ENCODE data around the gene MINDY4.

Gene MINDY4

DNA sequence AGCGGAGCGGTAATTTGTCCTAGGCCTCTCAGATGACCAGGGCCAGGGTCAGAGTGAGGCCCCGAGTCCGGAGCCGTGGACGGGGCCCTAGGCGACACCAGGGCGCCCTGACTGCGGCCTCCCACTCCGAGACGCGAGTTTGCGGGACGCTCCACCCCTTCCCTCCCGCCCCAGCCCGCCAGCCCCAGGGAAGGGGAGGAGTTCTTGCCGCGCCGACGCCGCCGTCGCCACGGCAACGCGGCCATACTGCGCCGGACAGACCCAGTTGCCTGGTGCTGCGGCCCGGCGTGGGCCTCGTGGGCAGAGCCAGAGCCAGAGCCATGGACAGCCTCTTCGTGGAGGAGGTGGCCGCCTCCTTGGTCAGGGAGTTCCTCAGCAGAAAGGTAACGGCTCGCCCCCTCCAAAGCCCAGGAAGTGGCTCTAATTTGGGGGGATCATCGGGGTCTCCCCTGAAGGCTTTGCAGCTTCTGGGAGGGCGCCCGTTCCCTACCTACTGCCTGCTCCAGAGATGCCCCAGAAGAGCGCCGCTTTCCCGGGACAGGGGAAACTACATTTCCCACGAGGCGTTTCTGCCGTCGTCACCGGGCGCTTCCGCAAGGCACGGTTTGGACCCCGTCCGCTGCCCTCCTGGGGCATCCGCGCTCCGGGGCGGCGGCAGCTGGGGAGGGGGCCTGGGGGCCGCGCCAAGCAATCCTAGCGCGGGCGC, at the start of gene MINDY4 (continued):
- TF ChIP-seq, protein P1, sequence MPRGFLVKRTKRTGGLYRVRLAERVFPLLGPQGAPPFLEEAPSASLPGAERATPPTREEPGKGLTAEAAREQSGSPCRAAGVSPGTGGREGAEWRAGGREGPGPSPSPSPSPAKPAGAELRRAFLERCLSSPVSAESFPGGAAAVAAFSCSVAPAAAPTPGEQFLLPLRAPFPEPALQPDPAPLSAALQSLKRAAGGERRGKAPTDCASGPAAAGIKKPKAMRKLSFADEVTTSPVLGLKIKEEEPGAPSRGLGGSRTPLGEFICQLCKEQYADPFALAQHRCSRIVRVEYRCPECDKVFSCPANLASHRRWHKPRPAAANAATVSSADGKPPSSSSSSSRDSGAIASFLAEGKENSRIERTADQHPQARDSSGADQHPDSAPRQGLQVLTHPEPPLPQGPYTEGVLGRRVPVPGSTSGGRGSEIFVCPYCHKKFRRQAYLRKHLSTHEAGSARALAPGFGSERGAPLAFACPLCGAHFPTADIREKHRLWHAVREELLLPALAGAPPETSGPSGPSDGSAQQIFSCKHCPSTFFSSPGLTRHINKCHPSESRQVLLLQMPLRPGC (tag by site-specific recombination; IDR thresholded peaks at IDR 0.05): no peak
- TF ChIP-seq ZNF549 (tag by site-specific recombination; IDR thresholded peaks at IDR 0.05): no peak
- no peak for TF ChIP-seq ZNF792 (tag by site-specific recombination; IDR thresholded peaks at IDR 0.05)
- TF ChIP-seq, protein P2, sequence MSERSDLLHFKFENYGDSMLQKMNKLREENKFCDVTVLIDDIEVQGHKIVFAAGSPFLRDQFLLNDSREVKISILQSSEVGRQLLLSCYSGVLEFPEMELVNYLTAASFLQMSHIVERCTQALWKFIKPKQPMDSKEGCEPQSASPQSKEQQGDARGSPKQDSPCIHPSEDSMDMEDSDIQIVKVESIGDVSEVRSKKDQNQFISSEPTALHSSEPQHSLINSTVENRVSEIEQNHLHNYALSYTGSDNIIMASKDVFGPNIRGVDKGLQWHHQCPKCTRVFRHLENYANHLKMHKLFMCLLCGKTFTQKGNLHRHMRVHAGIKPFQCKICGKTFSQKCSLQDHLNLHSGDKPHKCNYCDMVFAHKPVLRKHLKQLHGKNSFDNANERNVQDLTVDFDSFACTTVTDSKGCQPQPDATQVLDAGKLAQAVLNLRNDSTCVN (tag by site-specific recombination; optimal IDR thresholded peaks at IDR 0.05): peak; percentile 64
- peak; percentile 69; the same call in 1 of the 2 replicates for TF ChIP-seq GLIS2 (tag by site-specific recombination; IDR thresholded peaks at IDR 0.05)
- no peak for TF ChIP-seq ZNF558 (tag by site-specific recombination; IDR thresholded peaks at IDR 0.05)
- no peak for TF ChIP-seq ZBTB48 (tag by site-specific recombination; IDR thresholded peaks at IDR 0.05)
- no peak for TF ChIP-seq PRDM1 (tag by site-specific recombination; IDR thresholded peaks at IDR 0.05)
- TF ChIP-seq, protein P3, sequence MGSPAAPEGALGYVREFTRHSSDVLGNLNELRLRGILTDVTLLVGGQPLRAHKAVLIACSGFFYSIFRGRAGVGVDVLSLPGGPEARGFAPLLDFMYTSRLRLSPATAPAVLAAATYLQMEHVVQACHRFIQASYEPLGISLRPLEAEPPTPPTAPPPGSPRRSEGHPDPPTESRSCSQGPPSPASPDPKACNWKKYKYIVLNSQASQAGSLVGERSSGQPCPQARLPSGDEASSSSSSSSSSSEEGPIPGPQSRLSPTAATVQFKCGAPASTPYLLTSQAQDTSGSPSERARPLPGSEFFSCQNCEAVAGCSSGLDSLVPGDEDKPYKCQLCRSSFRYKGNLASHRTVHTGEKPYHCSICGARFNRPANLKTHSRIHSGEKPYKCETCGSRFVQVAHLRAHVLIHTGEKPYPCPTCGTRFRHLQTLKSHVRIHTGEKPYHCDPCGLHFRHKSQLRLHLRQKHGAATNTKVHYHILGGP (tag by site-specific recombination; IDR thresholded peaks at IDR 0.05): no peak
- TF ChIP-seq SP7 (tag by site-specific recombination; IDR thresholded peaks at IDR 0.05): peak; percentile 27; the same call in 1 of the 2 replicates
- TF ChIP-seq ZNF610 (tag by site-specific recombination; IDR thresholded peaks at IDR 0.05; ENCODE audit: borderline replicate concordance): no peak
- no peak for TF ChIP-seq TCF7L2 (IDR thresholded peaks at IDR 0.05; ENCODE audit: borderline replicate concordance, low read depth, low read length)
- no peak for TF ChIP-seq ZNF621 (tag by site-specific recombination; IDR thresholded peaks at IDR 0.05)
- TF ChIP-seq ZNF335 (tag by site-specific recombination; conservative IDR thresholded peaks at IDR 0.05): peak; percentile 84
- TF ChIP-seq YY2 (tag by site-specific recombination; IDR thresholded peaks at IDR 0.05): no peak
- TF ChIP-seq, protein P4, sequence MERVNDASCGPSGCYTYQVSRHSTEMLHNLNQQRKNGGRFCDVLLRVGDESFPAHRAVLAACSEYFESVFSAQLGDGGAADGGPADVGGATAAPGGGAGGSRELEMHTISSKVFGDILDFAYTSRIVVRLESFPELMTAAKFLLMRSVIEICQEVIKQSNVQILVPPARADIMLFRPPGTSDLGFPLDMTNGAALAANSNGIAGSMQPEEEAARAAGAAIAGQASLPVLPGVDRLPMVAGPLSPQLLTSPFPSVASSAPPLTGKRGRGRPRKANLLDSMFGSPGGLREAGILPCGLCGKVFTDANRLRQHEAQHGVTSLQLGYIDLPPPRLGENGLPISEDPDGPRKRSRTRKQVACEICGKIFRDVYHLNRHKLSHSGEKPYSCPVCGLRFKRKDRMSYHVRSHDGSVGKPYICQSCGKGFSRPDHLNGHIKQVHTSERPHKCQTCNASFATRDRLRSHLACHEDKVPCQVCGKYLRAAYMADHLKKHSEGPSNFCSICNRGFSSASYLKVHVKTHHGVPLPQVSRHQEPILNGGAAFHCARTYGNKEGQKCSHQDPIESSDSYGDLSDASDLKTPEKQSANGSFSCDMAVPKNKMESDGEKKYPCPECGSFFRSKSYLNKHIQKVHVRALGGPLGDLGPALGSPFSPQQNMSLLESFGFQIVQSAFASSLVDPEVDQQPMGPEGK (tag by site-specific recombination; IDR thresholded peaks at IDR 0.05): peak; percentile 52; the same call in 1 of the 2 replicates
- TF ChIP-seq, protein P5, sequence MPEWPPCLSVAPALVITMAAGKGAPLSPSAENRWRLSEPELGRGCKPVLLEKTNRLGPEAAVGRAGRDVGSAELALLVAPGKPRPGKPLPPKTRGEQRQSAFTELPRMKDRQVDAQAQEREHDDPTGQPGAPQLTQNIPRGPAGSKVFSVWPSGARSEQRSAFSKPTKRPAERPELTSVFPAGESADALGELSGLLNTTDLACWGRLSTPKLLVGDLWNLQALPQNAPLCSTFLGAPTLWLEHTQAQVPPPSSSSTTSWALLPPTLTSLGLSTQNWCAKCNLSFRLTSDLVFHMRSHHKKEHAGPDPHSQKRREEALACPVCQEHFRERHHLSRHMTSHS (tag by site-specific recombination; IDR thresholded peaks at IDR 0.05): no peak
- no peak for TF ChIP-seq GLI2 (tag by site-specific recombination; IDR thresholded peaks at IDR 0.05; ENCODE audit: borderline replicate concordance, low read depth)
- TF ChIP-seq TRIM28 (IDR thresholded peaks at IDR 0.05; ENCODE audit: borderline replicate concordance, low read length): no peak
- TF ChIP-seq ZNF560 (tag by site-specific recombination; IDR thresholded peaks at IDR 0.05; ENCODE audit: borderline replicate concordance): no peak
- TF ChIP-seq ZBTB20 (tag by site-specific recombination; IDR thresholded peaks at IDR 0.05): peak; percentile 82
- no peak for TF ChIP-seq ZNF514 (tag by site-specific recombination; IDR thresholded peaks at IDR 0.05)
- TF ChIP-seq ZNF555 (tag by site-specific recombination; conservative IDR thresholded peaks at IDR 0.05): no peak
- no peak for TF ChIP-seq ZNF214 (tag by site-specific recombination; IDR thresholded peaks at IDR 0.05; ENCODE audit: borderline replicate concordance)
- no peak for TF ChIP-seq ZNF529 (tag by site-specific recombination; IDR thresholded peaks at IDR 0.05; ENCODE audit: insufficient replicate concordance)
- TF ChIP-seq ZBTB21 (tag by site-specific recombination; IDR thresholded peaks at IDR 0.05): no peak
- no peak for TF ChIP-seq ZNF654 (tag by site-specific recombination; IDR thresholded peaks at IDR 0.05; ENCODE audit: low read depth)
- TF ChIP-seq ZEB2 (tag by site-specific recombination; IDR thresholded peaks at IDR 0.05): 0 out of 2 replicates have a peak, but pooled peaks have one; percentile 44
- TF ChIP-seq KLF16 (tag by site-specific recombination; IDR thresholded peaks at IDR 0.05): no peak
- TF ChIP-seq ZNF629 (tag by site-specific recombination; IDR thresholded peaks at IDR 0.05): no peak
- TF ChIP-seq ZNF302 (tag by site-specific recombination; IDR thresholded peaks at IDR 0.05; ENCODE audit: low read depth): no peak
- TF ChIP-seq, protein P6, sequence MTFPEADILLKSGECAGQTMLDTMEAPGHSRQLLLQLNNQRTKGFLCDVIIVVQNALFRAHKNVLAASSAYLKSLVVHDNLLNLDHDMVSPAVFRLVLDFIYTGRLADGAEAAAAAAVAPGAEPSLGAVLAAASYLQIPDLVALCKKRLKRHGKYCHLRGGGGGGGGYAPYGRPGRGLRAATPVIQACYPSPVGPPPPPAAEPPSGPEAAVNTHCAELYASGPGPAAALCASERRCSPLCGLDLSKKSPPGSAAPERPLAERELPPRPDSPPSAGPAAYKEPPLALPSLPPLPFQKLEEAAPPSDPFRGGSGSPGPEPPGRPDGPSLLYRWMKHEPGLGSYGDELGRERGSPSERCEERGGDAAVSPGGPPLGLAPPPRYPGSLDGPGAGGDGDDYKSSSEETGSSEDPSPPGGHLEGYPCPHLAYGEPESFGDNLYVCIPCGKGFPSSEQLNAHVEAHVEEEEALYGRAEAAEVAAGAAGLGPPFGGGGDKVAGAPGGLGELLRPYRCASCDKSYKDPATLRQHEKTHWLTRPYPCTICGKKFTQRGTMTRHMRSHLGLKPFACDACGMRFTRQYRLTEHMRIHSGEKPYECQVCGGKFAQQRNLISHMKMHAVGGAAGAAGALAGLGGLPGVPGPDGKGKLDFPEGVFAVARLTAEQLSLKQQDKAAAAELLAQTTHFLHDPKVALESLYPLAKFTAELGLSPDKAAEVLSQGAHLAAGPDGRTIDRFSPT (tag by site-specific recombination; IDR thresholded peaks at IDR 0.05): no peak
